Stimulated activated CD4-positive, alpha-beta T cell treated with anti-CD3 and anti-CD28 coated beads, Interleukin-2, amount 100 ng/mL, for 24 hours (primary cell): ENCODE results near the gene APLP2.
"Not testable (repeated sequence)": the region's sequence is repeated elsewhere in the genome, so short reads cannot be mapped to it uniquely, and the experiment has no call there.

Experiments used
- DNase-seq, 2 donors: peaks; one replicate each; pipeline ENCODE4 v3.0.0-alpha.2; 2020

The APLP2 gene

GRCh38 chr11:130062026-130062425 lies 7.7 kb upstream of the APLP2 start:
- no peak for DNase-seq

GRCh38 chr11:130063451-130063850 lies 6.2 kb upstream of the APLP2 start:
- no peak for DNase-seq

- DNase-seq: no peak
These were observed 5.1 kb upstream of the APLP2 start for GRCh38 chr11:130064596-130064995.

GRCh38 chr11:130066338-130066737 lies 3.4 kb upstream of the APLP2 start:
- no peak for DNase-seq

GRCh38 chr11:130068546-130068985 lies 1.1 kb upstream of the APLP2 start:
- no peak for DNase-seq

GRCh38 chr11:130068986-130069658 lies 572 bp upstream of the APLP2 start:
- peak in 1 of 2 donors; percentile 48 for DNase-seq

- DNase-seq: peak; percentile 51 to 60
These were observed 583 bp downstream of the APLP2 start for GRCh38 chr11:130070109-130070845.

GRCh38 chr11:130070846-130071200 lies 1.1 kb downstream of the APLP2 start:
- DNase-seq: peak in 1 of 2 donors; percentile 18

GRCh38 chr11:130071211-130071712 lies 1.6 kb downstream of the APLP2 start:
- no peak for DNase-seq

- DNase-seq: no peak
These were observed 5.0 kb downstream of the APLP2 start for GRCh38 chr11:130074736-130075135.

GRCh38 chr11:130076778-130077481 lies 7.2 kb downstream of the APLP2 start:
- DNase-seq: no peak

GRCh38 chr11:130077671-130078070 lies 8.0 kb downstream of the APLP2 start:
- no peak for DNase-seq

- no peak for DNase-seq
These were observed 8.4 kb downstream of the APLP2 start for GRCh38 chr11:130078080-130078479.

- DNase-seq: no peak
These were observed 16.1 kb downstream of the APLP2 start for GRCh38 chr11:130085671-130086290.

- no peak for DNase-seq
These were observed 17.0 kb downstream of the APLP2 start for GRCh38 chr11:130086669-130087068.

- no peak for DNase-seq
These were observed 17.7 kb downstream of the APLP2 start for GRCh38 chr11:130087294-130087926.

- no peak for DNase-seq
These were observed 18.5 kb downstream of the APLP2 start for GRCh38 chr11:130088217-130088616.

GRCh38 chr11:130088919-130089673 lies 19.4 kb downstream of the APLP2 start:
- DNase-seq: no peak

- DNase-seq: no peak
These were observed 20.0 kb downstream of the APLP2 start for GRCh38 chr11:130089674-130090073.

GRCh38 chr11:130090517-130090916 lies 20.8 kb downstream of the APLP2 start:
- DNase-seq: not testable (repeated sequence)

GRCh38 chr11:130091169-130091568 lies 21.5 kb downstream of the APLP2 start:
- DNase-seq: not testable (repeated sequence)

GRCh38 chr11:130092661-130093060 lies 23.0 kb downstream of the APLP2 start:
- DNase-seq: no peak
